Neural progenitor cell (in vitro differentiated cells): ENCODE data around the gene TBCD. TPM values are rescaled to one million over a fixed set of nuclear protein-coding genes. Genes with fewer than 3 reads are reported as not detected.

Experiments
- DNase-seq: peaks from one replicate; pipeline ENCODE4 v3.0.0-alpha.2; 2016; ENCODE audit warnings: low spot score
- H2AFZ ChIP-seq: fragments of 200-600 bp; sonication (generic); replicated peaks from 2 replicates; pipeline ENCODE4 v1.6.1; 2016; ENCODE audit warnings: antibody characterized with exemption
- H3F3A ChIP-seq: fragments of 200-600 bp; sonication (generic); 2 replicates; pipeline ENCODE4 v1.6.1; 2016; ENCODE audit warnings: antibody characterized with exemption, low read depth
- H3K27ac ChIP-seq: fragments of 200-600 bp; sonication (generic); 2 replicates; pipeline ENCODE4 v1.5.1; 2016; ENCODE audit warnings: mild to moderate bottlenecking
- H3K27me3 ChIP-seq: fragments of 200-600 bp; sonication (generic); 2 replicates; pipeline ENCODE4 v1.6.1; 2016; ENCODE audit warnings: mild to moderate bottlenecking, moderate library complexity
- H3K36me3 ChIP-seq: fragments of 200-600 bp; sonication (generic); 2 replicates; pipeline ENCODE4 v1.5.1; 2016
- H3K4me1 ChIP-seq: fragments of 200-600 bp; sonication (generic); 2 replicates; pipeline ENCODE4 v1.6.1; 2016; ENCODE audit warnings: mixed run types
- H3K4me2 ChIP-seq: fragments of 200-600 bp; sonication (generic); 2 replicates; pipeline ENCODE4 v1.6.1; 2016
- H3K4me3 ChIP-seq: fragments of 200-600 bp; sonication (generic); 2 replicates; pipeline ENCODE4 v1.5.1; 2016
- H3K79me2 ChIP-seq: fragments of 200-600 bp; sonication (generic); 2 replicates; pipeline ENCODE4 v1.6.1; 2016; ENCODE audit warnings: low read depth
- H3K9ac ChIP-seq: fragments of 200-600 bp; sonication (generic); 2 replicates; pipeline ENCODE4 v1.6.1; 2016
- H3K9me3 ChIP-seq: fragments of 200-600 bp; sonication (generic); 2 replicates; pipeline ENCODE4 v1.5.1; 2016; ENCODE audit warnings: low read depth
- H4K20me1 ChIP-seq: fragments of 200-600 bp; sonication (generic); 2 replicates; pipeline ENCODE4 v1.6.1; 2016; ENCODE audit warnings: low read depth
- H3K27ac Mint-ChIP-seq: 3 replicates; pipeline ENCODE4 v1.8.0; 2021; ENCODE audit warnings: mixed read lengths
- H3K27me3 Mint-ChIP-seq: 2 replicates; pipeline ENCODE4 v1.8.0; 2022; ENCODE audit warnings: low read depth, mild to moderate bottlenecking, inconsistent platforms, moderate library complexity, mixed read lengths; ENCODE audit not compliant: insufficient read depth
- H3K36me3 Mint-ChIP-seq: 3 replicates; pipeline ENCODE4 v1.8.0; 2021; ENCODE audit warnings: mixed read lengths
- H3K4me1 Mint-ChIP-seq: 3 replicates; pipeline ENCODE4 v1.8.0; 2021; ENCODE audit warnings: mixed read lengths
- H3K4me3 Mint-ChIP-seq: 3 replicates; pipeline ENCODE4 v1.8.0; 2021; ENCODE audit warnings: mild to moderate bottlenecking, moderate library complexity, mixed read lengths
- H3K9me3 Mint-ChIP-seq: 3 replicates; pipeline ENCODE4 v1.8.0; 2020; ENCODE audit warnings: mixed read lengths
- EZH2 ChIP-seq: fragments of 200-600 bp; sonication (generic); IDR thresholded peaks from 2 replicates; pipeline ENCODE4 v1.6.1; 2017; ENCODE audit warnings: antibody characterized with exemption, mild to moderate bottlenecking, moderate library complexity
- EZH2phosphoT487 ChIP-seq: fragments of 200-600 bp; sonication (generic); IDR thresholded peaks from 2 replicates; pipeline ENCODE4 v1.6.1; 2017; ENCODE audit warnings: antibody characterized with exemption
- total RNA-seq: library from RNA; depleted of rRNA; stranded (reverse); fragments of >200 nt; gene quantifications from 2 replicates; pipeline ENCODE4 v1.2.3, GENCODE V29; 2015; ENCODE audit warnings: low replicate concordance
- TF ChIP-seq, protein P1 (sequence below): fragments of 200-600 bp; sonication (generic); IDR thresholded peaks from 2 replicates; pipeline ENCODE4 v1.5.1; 2017; ENCODE audit warnings: antibody characterized with exemption, mild to moderate bottlenecking

Gene TBCD
- total RNA-seq, 1 donor from 2014 or later: 76.4 TPM

DNA sequence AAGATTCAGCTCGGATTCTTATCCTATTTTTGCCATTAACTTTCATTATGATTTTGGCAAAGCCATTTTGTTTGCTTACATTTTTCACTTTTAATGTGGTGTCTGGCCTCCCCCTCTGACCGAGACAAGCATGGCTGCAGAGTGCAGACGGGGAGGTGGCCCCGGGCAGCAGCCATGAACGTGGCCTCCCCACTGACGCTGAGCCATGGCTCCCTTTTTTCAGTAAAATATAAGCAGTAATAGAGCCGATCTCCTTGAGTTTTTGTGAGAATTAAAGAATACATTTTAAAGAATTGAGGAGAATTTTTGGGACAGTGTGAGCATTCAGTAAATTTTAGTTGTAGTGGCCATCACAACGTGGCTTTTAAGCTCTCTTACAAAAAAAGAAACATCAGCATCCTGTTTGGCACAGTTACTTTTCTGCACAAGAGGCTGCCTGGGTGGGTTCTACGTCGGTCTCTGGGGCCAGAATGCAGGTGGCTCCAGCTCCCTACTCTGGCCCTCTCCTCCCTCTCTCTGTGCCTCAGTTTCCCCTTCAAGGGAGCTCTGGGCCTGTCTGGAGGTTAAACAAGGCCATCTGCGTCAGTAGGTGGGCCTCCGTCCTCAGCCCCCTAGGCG is 156.8 kb downstream of the TBCD start:
- Histone ChIP-seq H3K27me3 (no peaks in the 10 kb centered on the region), H3K79me2 (no peaks in the 10 kb centered on the region), H3K36me3 (no peaks in the 10 kb centered on the region), H2AFZ (no peak overlapping the region), H3K4me1 (no peaks in the 10 kb centered on the region), H3K9ac (no peak overlapping the region), H3F3A (no peaks in the 10 kb centered on the region), H3K4me2 (no peak overlapping the region), H3K4me3 (no peak overlapping the region), H3K27ac (no peak overlapping the region), H3K9me3 (no peaks in the 10 kb centered on the region), H4K20me1 (no peaks in the 10 kb centered on the region)
- Mint-ChIP-seq H3K9me3 (no peaks in the 10 kb centered on the region), H3K27ac (peak overlapping the region; percentile 18), H3K4me3 (no peak overlapping the region), H3K36me3 (peaks cover 16% of the 10 kb centered on the region), H3K4me1 (no peaks in the 10 kb centered on the region), H3K27me3 (peaks cover 3% of the 10 kb centered on the region)
- DNase-seq: no peak
- TF ChIP-seq, protein P1, sequence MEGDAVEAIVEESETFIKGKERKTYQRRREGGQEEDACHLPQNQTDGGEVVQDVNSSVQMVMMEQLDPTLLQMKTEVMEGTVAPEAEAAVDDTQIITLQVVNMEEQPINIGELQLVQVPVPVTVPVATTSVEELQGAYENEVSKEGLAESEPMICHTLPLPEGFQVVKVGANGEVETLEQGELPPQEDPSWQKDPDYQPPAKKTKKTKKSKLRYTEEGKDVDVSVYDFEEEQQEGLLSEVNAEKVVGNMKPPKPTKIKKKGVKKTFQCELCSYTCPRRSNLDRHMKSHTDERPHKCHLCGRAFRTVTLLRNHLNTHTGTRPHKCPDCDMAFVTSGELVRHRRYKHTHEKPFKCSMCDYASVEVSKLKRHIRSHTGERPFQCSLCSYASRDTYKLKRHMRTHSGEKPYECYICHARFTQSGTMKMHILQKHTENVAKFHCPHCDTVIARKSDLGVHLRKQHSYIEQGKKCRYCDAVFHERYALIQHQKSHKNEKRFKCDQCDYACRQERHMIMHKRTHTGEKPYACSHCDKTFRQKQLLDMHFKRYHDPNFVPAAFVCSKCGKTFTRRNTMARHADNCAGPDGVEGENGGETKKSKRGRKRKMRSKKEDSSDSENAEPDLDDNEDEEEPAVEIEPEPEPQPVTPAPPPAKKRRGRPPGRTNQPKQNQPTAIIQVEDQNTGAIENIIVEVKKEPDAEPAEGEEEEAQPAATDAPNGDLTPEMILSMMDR: no peak
- TF ChIP-seq EZH2phosphoT487: no peak
- no peak for TF ChIP-seq EZH2

DNA sequence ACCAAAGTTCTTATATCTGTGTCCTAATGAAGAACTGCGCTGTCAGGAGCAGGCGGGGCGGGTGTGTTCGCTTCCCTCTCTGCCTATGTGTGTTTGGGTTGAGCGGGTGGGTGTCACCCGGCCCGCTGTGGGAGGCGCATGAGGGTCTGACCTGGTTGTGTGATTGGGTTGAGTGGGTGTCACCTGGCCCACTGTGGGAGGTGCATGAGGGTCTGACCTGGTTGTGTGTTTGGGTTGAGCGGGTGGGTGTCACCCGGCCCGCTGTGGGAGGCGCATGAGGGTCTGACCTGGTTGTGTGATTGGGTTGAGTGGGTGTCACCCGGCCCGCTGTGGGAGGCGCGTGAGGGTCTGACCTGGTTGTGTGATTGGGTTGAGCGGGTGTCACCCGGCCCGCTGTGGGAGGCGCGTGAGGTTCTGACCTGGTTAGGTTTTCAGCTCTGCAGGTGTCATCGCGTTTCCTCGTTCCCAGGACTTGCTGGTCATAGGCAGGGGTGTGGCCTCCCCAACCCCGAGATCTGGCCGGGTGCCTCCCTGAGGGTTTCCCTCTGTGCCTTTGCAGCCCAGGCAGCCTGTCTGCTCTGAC is 157.5 kb downstream of the TBCD start:
- DNase-seq: no peak
- Mint-ChIP-seq H3K27me3 (peaks cover 3% of the 10 kb centered on the region), H3K9me3 (no peaks in the 10 kb centered on the region), H3K4me1 (no peaks in the 10 kb centered on the region), H3K4me3 (no peak overlapping the region), H3K36me3 (peaks cover 14% of the 10 kb centered on the region), H3K27ac (no peak overlapping the region)
- Histone ChIP-seq H3K9me3 (no peaks in the 10 kb centered on the region), H3K36me3 (no peaks in the 10 kb centered on the region), H3K9ac (no peak overlapping the region), H4K20me1 (no peaks in the 10 kb centered on the region), H3F3A (no peaks in the 10 kb centered on the region), H3K27me3 (no peaks in the 10 kb centered on the region), H3K4me1 (no peaks in the 10 kb centered on the region), H3K4me2 (no peak overlapping the region), H3K27ac (no peak overlapping the region), H3K4me3 (no peak overlapping the region), H2AFZ (no peak overlapping the region), H3K79me2 (no peaks in the 10 kb centered on the region)
- TF ChIP-seq, protein P1: no peak
- TF ChIP-seq EZH2phosphoT487: no peak
- no peak for TF ChIP-seq EZH2

DNA sequence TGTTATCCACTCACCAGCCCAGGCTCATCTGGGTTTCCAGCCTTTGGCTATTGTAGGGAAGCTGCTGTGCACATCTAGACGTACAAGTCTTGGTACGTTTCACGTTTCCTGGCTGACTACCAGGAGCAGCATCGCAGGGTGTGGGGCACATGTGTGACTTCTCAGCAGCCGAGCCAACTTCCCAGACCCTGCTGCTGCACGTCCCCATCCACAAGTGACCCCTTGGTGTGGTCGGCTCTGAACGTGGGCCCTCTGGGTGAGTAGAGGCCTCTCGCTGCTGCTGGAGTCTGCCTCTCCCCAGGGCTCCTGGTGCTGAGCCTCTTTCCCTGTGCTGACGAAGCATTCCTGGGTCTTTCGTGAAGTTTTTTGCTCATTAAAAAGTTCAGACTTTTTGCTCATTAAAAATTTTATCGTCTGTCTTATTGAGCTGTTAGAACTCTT is 158.2 kb downstream of the TBCD start:
- Histone ChIP-seq H3K9ac (no peak overlapping the region), H3K4me3 (no peak overlapping the region), H3F3A (no peaks in the 10 kb centered on the region), H3K79me2 (no peaks in the 10 kb centered on the region), H3K9me3 (no peaks in the 10 kb centered on the region), H3K4me2 (no peak overlapping the region), H2AFZ (no peak overlapping the region), H3K4me1 (no peaks in the 10 kb centered on the region), H3K27me3 (no peaks in the 10 kb centered on the region), H3K36me3 (no peaks in the 10 kb centered on the region), H4K20me1 (no peaks in the 10 kb centered on the region), H3K27ac (no peak overlapping the region)
- TF ChIP-seq, protein P1: no peak
- no peak for TF ChIP-seq EZH2phosphoT487
- TF ChIP-seq EZH2: no peak
- Mint-ChIP-seq H3K9me3 (no peaks in the 10 kb centered on the region), H3K4me1 (no peaks in the 10 kb centered on the region), H3K27me3 (peaks cover 3% of the 10 kb centered on the region), H3K4me3 (no peak overlapping the region), H3K36me3 (peaks cover 18% of the 10 kb centered on the region), H3K27ac (no peak overlapping the region)
- DNase-seq: no peak
